HEK293 (cell line): Measurements from ENCODE around the gene TESMIN.
A peak's percentile ranks its signal among the peaks of the same experiment; 100 is the strongest.

ENCODE experiments used
- BCL11B ChIP-seq: fragments of 450-650 bp; formaldehyde crosslinking; IDR thresholded peaks from 2 replicates; pipeline ENCODE4 v1.5.1; 2016; ENCODE audit warnings: low read depth, missing biosample characterization, missing genetic modification characterization
- BCL6B ChIP-seq: fragments of 450-650 bp; formaldehyde crosslinking; IDR thresholded peaks from 2 replicates; pipeline ENCODE4 v1.5.1; 2017; ENCODE audit warnings: missing biosample characterization, missing genetic modification characterization
- GLIS1 ChIP-seq: fragments of 450-650 bp; formaldehyde crosslinking; IDR thresholded peaks from 2 replicates; pipeline ENCODE4 v1.5.1; 2016; ENCODE audit warnings: missing biosample characterization, missing genetic modification characterization
- GLIS2 ChIP-seq: fragments of 450-650 bp; formaldehyde crosslinking; IDR thresholded peaks from 2 replicates; pipeline ENCODE4 v1.5.1; 2016; ENCODE audit warnings: missing biosample characterization, missing genetic modification characterization
- KLF1 ChIP-seq: fragments of 450-650 bp; formaldehyde crosslinking; IDR thresholded peaks from 2 replicates; pipeline ENCODE4 v1.5.1; 2016; ENCODE audit warnings: missing biosample characterization, missing genetic modification characterization
- KLF10 ChIP-seq: fragments of 450-650 bp; IDR thresholded peaks from 2 replicates; pipeline ENCODE4 v1.5.1; 2018; ENCODE audit warnings: missing biosample characterization, mild to moderate bottlenecking, missing genetic modification characterization
- KLF8 ChIP-seq: fragments of 450-650 bp; formaldehyde crosslinking; IDR thresholded peaks from 2 replicates; pipeline ENCODE4 v1.5.1; 2016; ENCODE audit warnings: missing biosample characterization, missing genetic modification characterization
- KLF9 ChIP-seq: fragments of 450-650 bp; formaldehyde crosslinking; IDR thresholded peaks from 2 replicates; pipeline ENCODE4 v1.5.1; 2016; ENCODE audit warnings: missing biosample characterization, missing genetic modification characterization, low read depth
- MZF1 ChIP-seq: fragments of 450-650 bp; formaldehyde crosslinking; IDR thresholded peaks from 2 replicates; pipeline ENCODE4 v1.5.1; 2017; ENCODE audit warnings: missing biosample characterization, missing genetic modification characterization, borderline replicate concordance
- PBX3 ChIP-seq: sonication (generic); formaldehyde crosslinking; IDR thresholded peaks from 2 replicates; pipeline ENCODE4 v1.8.1; 2022; ENCODE audit warnings: mild to moderate bottlenecking, moderate library complexity, missing genetic modification reagents
- SP2 ChIP-seq: fragments of 450-650 bp; formaldehyde crosslinking; IDR thresholded peaks from 2 replicates; pipeline ENCODE4 v1.5.1; 2016; ENCODE audit warnings: missing biosample characterization, missing genetic modification characterization
- SP3 ChIP-seq: fragments of 450-650 bp; formaldehyde crosslinking; IDR thresholded peaks from 2 replicates; pipeline ENCODE4 v1.5.1; 2016; ENCODE audit warnings: missing biosample characterization, missing genetic modification characterization
- YY2 ChIP-seq: fragments of 450-650 bp; formaldehyde crosslinking; IDR thresholded peaks from 2 replicates; pipeline ENCODE4 v1.5.1; 2016; ENCODE audit warnings: missing biosample characterization, missing genetic modification characterization
- ZBTB44 ChIP-seq: fragments of 450-650 bp; IDR thresholded peaks from 2 replicates; pipeline ENCODE4 v1.5.1; 2018; ENCODE audit warnings: missing biosample characterization, mild to moderate bottlenecking, missing genetic modification characterization
- ZEB2 ChIP-seq: fragments of 450-650 bp; formaldehyde crosslinking; IDR thresholded peaks from 2 replicates; pipeline ENCODE4 v1.5.1; 2016; ENCODE audit warnings: missing biosample characterization, missing genetic modification characterization
- ZFHX2 ChIP-seq: fragments of 450-650 bp; formaldehyde crosslinking; conservative IDR thresholded peaks from 2 replicates; pipeline ENCODE4 v1.5.1; 2016; ENCODE audit warnings: missing biosample characterization, missing genetic modification characterization
- ZNF18 ChIP-seq: fragments of 450-650 bp; formaldehyde crosslinking; IDR thresholded peaks from 2 replicates; pipeline ENCODE4 v1.5.1; 2016; ENCODE audit warnings: missing biosample characterization, missing genetic modification characterization
- ZNF19 ChIP-seq: fragments of 450-650 bp; formaldehyde crosslinking; IDR thresholded peaks from 2 replicates; pipeline ENCODE4; 2016; ENCODE audit warnings: missing biosample characterization, missing genetic modification characterization, low read depth
- ZNF335 ChIP-seq: fragments of 450-650 bp; formaldehyde crosslinking; conservative IDR thresholded peaks from 2 replicates; pipeline ENCODE4 v1.5.1; 2016; ENCODE audit warnings: missing biosample characterization, missing genetic modification characterization
- ZNF426 ChIP-seq: fragments of 450-650 bp; formaldehyde crosslinking; IDR thresholded peaks from 2 replicates; pipeline ENCODE4 v1.5.1; 2017; ENCODE audit warnings: missing biosample characterization, missing genetic modification characterization, mild to moderate bottlenecking, inconsistent platforms, moderate library complexity
- ZNF544 ChIP-seq: fragments of 450-650 bp; formaldehyde crosslinking; IDR thresholded peaks from 2 replicates; pipeline ENCODE4 v1.5.0; 2017; ENCODE audit warnings: missing biosample characterization, missing genetic modification characterization
- ZNF626 ChIP-seq: fragments of 450-650 bp; sonication (Bioruptor Pico); formaldehyde crosslinking; IDR thresholded peaks from 2 replicates; pipeline ENCODE4 v1.5.1; 2018; ENCODE audit warnings: missing biosample characterization, missing genetic modification characterization, inconsistent platforms
- ZNF707 ChIP-seq: fragments of 450-650 bp; formaldehyde crosslinking; IDR thresholded peaks from 2 replicates; pipeline ENCODE4 v1.5.1; 2016; ENCODE audit warnings: missing biosample characterization, missing genetic modification characterization
- ZNF776 ChIP-seq: fragments of 450-650 bp; formaldehyde crosslinking; IDR thresholded peaks from 2 replicates; pipeline ENCODE4 v1.5.0; 2017; ENCODE audit warnings: missing biosample characterization, missing genetic modification characterization, borderline replicate concordance
- ZNF792 ChIP-seq: fragments of 450-650 bp; formaldehyde crosslinking; IDR thresholded peaks from 2 replicates; pipeline ENCODE4 v1.5.1; 2016; ENCODE audit warnings: missing biosample characterization, missing genetic modification characterization
- ZSCAN16 ChIP-seq: fragments of 450-650 bp; formaldehyde crosslinking; IDR thresholded peaks from 2 replicates; pipeline ENCODE4 v1.5.1; 2016; ENCODE audit warnings: missing biosample characterization, missing genetic modification characterization
- TF ChIP-seq, protein P1 (sequence below): fragments of 450-650 bp; formaldehyde crosslinking; IDR thresholded peaks from 2 replicates; pipeline ENCODE4 v1.5.1; 2016; ENCODE audit warnings: missing biosample characterization, missing genetic modification characterization
- TF ChIP-seq, protein P2 (sequence below): fragments of 450-650 bp; formaldehyde crosslinking; IDR thresholded peaks from 2 replicates; pipeline ENCODE4 v1.5.1; 2016; ENCODE audit warnings: missing biosample characterization, missing genetic modification characterization, low read depth
- TF ChIP-seq, protein P3 (sequence below): fragments of 450-650 bp; formaldehyde crosslinking; IDR thresholded peaks from 2 replicates; pipeline ENCODE4 v1.5.1; 2017; ENCODE audit warnings: missing biosample characterization, missing genetic modification characterization

TESMIN gene

GRCh38 chr11:68751331-68751856, at the start of gene TESMIN (continued):
- TF ChIP-seq, protein P1, sequence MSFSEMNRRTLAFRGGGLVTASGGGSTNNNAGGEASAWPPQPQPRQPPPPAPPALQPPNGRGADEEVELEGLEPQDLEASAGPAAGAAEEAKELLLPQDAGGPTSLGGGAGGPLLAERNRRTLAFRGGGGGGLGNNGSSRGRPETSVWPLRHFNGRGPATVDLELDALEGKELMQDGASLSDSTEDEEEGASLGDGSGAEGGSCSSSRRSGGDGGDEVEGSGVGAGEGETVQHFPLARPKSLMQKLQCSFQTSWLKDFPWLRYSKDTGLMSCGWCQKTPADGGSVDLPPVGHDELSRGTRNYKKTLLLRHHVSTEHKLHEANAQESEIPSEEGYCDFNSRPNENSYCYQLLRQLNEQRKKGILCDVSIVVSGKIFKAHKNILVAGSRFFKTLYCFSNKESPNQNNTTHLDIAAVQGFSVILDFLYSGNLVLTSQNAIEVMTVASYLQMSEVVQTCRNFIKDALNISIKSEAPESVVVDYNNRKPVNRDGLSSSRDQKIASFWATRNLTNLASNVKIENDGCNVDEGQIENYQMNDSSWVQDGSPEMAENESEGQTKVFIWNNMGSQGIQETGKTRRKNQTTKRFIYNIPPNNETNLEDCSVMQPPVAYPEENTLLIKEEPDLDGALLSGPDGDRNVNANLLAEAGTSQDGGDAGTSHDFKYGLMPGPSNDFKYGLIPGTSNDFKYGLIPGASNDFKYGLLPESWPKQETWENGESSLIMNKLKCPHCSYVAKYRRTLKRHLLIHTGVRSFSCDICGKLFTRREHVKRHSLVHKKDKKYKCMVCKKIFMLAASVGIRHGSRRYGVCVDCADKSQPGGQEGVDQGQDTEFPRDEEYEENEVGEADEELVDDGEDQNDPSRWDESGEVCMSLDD: no peak
- no peak for TF ChIP-seq ZSCAN16 (tag by site-specific recombination)
- no peak for TF ChIP-seq PBX3
- TF ChIP-seq ZEB2 (tag by site-specific recombination): peak; percentile 46; the same call in 1 of the 2 replicates
- TF ChIP-seq ZBTB44 (tag by site-specific recombination): no peak
- no peak for TF ChIP-seq BCL6B (tag by site-specific recombination)
- TF ChIP-seq YY2 (tag by site-specific recombination): no peak
- no peak for TF ChIP-seq BCL11B (tag by site-specific recombination)
- no peak for TF ChIP-seq ZNF18 (tag by site-specific recombination)
- TF ChIP-seq ZNF19 (tag by site-specific recombination): no peak
- TF ChIP-seq ZNF544 (tag by site-specific recombination): no peak
- TF ChIP-seq KLF10 (tag by site-specific recombination): peak; percentile 50; the same call in 1 of the 2 replicates
- peak; percentile 41; the same call in 1 of the 2 replicates for TF ChIP-seq GLIS2 (tag by site-specific recombination)
- TF ChIP-seq ZNF426 (tag by site-specific recombination): no peak
- peak; percentile 79 for TF ChIP-seq KLF9 (tag by site-specific recombination)
- TF ChIP-seq ZNF626 (tag by site-specific recombination): no peak
- TF ChIP-seq GLIS1 (tag by site-specific recombination): 0 out of 2 replicates have a peak, but pooled peaks have one; percentile 14
- TF ChIP-seq, protein P2, sequence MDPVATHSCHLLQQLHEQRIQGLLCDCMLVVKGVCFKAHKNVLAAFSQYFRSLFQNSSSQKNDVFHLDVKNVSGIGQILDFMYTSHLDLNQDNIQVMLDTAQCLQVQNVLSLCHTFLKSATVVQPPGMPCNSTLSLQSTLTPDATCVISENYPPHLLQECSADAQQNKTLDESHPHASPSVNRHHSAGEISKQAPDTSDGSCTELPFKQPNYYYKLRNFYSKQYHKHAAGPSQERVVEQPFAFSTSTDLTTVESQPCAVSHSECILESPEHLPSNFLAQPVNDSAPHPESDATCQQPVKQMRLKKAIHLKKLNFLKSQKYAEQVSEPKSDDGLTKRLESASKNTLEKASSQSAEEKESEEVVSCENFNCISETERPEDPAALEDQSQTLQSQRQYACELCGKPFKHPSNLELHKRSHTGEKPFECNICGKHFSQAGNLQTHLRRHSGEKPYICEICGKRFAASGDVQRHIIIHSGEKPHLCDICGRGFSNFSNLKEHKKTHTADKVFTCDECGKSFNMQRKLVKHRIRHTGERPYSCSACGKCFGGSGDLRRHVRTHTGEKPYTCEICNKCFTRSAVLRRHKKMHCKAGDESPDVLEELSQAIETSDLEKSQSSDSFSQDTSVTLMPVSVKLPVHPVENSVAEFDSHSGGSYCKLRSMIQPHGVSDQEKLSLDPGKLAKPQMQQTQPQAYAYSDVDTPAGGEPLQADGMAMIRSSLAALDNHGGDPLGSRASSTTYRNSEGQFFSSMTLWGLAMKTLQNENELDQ (tag by site-specific recombination): no peak
- TF ChIP-seq KLF1 (tag by site-specific recombination): peak; percentile 80
- TF ChIP-seq KLF8: peak; percentile 82; the same call in 1 of the 2 replicates
- peak; percentile 79 for TF ChIP-seq SP2 (tag by site-specific recombination)
- TF ChIP-seq ZNF792 (tag by site-specific recombination): no peak
- 0 out of 2 replicates have a peak, but pooled peaks have one; percentile 20 for TF ChIP-seq ZNF335 (tag by site-specific recombination)
- TF ChIP-seq MZF1 (tag by site-specific recombination): no peak
- TF ChIP-seq ZNF776: no peak
- TF ChIP-seq SP3 (tag by site-specific recombination): peak; percentile 91
- TF ChIP-seq, protein P3, sequence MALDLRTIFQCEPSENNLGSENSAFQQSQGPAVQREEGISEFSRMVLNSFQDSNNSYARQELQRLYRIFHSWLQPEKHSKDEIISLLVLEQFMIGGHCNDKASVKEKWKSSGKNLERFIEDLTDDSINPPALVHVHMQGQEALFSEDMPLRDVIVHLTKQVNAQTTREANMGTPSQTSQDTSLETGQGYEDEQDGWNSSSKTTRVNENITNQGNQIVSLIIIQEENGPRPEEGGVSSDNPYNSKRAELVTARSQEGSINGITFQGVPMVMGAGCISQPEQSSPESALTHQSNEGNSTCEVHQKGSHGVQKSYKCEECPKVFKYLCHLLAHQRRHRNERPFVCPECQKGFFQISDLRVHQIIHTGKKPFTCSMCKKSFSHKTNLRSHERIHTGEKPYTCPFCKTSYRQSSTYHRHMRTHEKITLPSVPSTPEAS (tag by site-specific recombination): no peak
- peak; percentile 91 for TF ChIP-seq ZFHX2 (tag by site-specific recombination)
- TF ChIP-seq ZNF707: no peak
